Activated CD8-positive, alpha-beta memory T cell treated with anti-CD3 and anti-CD28 coated beads for 1 hour (primary cell): Measurements from ENCODE around the gene KYAT1.

ENCODE experiments used
- DNase-seq, 2 donors: peaks; one replicate each; pipeline ENCODE4 v3.0.0-alpha.2; 2020; ENCODE audit warnings: low read depth in 1 of 2; ENCODE audit errors: extremely low read depth in 1 of 2

The KYAT1 gene

GRCh38 chr9:128881884-128882676 lies at the start of gene KYAT1, which contains the start of gene LRRC8A:
Gene KYAT1 (minus strand): TSS chr9:128881950. CDS start chr9:128845405, 36,545 bp downstream.
Gene LRRC8A (plus strand): TSS chr9:128882133. CDS start chr9:128907165, 25,032 bp downstream.
- DNase-seq: peak; percentile 94 to 98

GRCh38 chr9:128929560-128929959 lies 47.8 kb upstream of the KYAT1 start:
- no peak for DNase-seq

DNA sequence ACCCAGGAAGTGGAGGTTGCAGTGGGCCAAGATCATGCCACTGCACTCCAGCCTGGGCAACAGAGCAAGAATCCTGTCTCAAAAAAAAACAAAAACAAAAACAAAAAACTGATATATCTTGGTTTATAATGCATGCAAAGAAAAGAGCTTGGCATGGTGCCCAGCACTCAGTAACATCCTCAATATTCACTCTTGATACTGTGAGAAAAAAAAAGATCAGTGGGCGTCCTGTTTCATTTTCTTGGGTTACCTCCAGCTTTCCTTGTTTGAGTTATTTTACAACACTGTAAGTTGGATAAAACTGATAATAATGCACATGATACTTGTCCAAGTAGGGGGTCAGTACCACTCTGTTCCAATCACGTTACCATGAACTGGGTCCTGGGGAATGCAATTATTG lies 46.9 kb upstream of the KYAT1 start:
- DNase-seq: no peak

DNA sequence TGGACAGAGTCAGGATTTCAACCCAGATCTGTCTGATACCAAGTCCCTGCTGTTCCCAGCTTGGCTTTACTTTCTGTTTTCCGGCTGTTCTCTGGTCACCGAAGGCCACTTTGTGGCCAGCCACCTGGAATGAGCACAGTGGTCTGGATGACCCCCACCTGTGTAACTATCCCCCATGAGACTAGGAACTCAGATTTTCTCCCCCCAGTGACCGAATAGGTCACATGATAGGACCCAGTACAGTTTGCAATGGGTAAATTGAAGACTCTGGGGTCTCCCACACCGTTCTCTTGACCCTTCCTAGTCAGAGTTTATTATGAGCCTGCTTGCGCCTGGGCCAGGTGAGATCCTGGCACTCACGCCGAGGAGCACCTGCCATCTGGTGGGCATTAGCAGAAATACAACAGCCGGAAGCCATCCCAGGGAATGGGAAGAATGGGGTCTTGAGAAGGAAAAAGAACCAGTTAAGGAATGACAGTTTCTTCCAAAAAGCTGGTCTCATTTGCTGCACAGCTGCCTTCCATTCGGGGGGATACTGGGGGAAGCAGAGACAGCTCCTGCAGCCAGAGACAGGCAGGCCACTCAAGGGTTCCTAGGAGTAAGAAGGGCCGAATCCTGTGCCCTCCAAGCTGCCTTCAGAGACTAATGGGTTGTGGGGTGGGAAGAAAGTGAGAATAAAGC lies 46.1 kb upstream of the KYAT1 start:
- peak in 1 of 2 donors; percentile 35 for DNase-seq

DNA sequence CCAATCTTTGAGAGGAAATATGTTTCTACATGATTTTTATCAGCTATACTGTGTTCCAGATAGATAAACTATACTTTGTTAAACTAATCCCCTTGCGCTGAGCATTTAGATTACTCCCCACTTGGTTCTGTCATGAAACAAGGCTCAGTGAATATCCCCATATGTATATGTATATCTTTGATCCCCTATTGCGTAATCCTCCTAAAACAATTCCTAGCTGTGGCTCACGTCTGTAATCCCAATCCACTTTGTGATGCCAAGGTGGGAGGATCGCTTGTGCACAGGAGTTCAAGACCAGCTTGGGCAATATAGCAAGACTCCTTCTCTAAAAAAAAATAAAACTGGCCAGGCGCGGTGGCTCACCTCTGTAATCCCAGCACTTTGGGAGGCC lies 41.7 kb upstream of the KYAT1 start:
- DNase-seq: no peak

DNA sequence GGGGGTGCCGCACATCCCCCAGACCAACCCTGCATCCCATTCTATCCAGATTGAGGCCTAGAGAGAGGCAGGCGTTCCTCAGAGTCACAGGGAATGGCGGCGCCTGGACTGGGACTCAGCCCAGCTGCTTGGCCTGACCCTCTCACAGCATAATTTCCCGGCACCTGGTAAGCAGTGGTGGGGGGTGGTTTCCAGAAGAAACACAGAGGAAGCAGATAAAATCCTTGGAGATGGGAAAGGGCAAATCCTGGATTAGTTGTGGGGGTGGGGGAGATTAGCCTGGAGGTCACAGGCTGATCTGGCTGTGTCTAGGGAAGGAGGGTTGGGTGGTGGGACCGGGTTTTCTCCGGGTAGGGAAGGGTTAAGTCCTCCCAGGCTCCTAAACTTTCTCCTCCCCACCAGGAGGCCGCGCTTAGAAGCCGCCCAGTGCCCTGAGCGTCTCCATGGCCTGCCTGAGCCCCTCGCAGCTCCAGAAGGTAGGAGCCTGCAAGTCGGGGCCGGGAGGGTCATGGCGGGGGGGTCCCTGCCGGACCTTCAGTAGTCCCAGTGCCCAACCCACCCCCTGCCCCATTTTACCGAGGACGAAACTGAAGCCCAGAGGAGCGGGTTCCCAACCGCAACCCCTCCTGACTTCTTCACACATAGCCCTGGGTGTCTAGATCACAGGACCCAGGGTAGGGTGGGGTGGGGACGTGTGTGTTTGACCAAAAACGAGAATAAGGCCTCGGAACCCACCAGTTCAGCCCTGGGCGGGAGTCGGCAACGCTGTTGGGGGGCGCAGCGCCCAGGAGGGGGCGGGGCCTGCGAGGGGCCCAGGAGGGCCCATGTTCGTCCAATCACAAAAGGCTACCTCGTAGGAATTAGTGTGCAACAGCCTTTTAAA lies 40.4 kb upstream of the KYAT1 start:
- DNase-seq: no peak

- DNase-seq: no peak
These were observed 38.8 kb upstream of the KYAT1 start, which contains the start of gene PHYHD1 for GRCh38 chr9:128920381-128921058. Gene PHYHD1 (plus strand): TSS chr9:128920982. CDS start chr9:128922324, 1,342 bp downstream.

DNA sequence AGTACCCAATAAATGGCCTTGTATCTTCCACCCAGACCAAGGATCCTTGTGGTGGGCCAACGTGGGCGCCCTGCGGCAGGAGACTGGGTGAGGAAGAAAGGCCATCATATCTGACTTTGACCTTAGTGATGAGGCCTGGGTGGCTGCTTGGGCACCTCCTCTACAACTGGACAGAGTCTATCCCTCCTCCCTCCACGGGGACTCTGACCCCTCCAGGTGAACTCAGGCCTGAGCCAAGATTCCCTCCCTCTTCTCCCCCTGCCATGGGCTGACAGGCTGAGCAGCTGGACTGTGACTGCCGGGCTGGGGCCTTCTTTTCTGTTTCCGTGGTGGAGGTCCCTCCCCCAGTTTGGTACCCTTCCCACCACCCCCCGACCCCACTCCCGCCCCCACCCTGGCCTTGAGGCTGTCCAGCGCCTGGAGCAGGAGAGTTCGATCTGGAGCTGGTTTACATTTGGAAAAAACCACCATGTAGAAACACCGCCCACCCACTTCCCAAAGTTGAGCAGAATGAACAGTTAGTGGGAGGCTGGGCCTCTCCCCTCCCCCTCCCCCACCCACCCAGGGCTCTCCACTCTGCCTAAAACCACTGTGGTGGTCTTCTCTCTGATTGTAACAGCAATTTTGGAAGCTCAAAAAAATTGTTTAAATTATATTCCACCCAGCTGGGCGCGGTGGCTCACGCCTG lies 37.8 kb upstream of the KYAT1 start:
- DNase-seq: no peak

DNA sequence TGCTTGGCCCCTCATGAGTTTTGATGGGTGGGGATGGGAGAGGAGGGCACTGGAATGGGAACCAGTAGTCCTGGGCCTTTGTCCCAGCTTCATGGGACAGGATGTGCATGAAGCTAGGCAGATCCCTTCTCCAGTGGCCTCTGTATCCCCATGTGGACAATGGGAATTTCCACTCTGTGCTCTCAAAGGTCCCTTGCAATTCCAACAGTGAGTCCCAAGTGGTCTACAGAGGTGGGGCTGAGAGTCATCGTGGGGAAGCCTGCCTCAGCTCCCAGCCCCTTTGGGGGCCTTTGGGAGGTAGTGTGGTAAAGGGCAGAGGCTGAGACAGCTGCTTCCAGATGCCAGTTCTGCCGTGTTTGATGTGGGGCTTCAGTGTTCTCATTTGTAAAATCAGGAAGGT lies 37.2 kb upstream of the KYAT1 start:
- DNase-seq: no peak

DNA sequence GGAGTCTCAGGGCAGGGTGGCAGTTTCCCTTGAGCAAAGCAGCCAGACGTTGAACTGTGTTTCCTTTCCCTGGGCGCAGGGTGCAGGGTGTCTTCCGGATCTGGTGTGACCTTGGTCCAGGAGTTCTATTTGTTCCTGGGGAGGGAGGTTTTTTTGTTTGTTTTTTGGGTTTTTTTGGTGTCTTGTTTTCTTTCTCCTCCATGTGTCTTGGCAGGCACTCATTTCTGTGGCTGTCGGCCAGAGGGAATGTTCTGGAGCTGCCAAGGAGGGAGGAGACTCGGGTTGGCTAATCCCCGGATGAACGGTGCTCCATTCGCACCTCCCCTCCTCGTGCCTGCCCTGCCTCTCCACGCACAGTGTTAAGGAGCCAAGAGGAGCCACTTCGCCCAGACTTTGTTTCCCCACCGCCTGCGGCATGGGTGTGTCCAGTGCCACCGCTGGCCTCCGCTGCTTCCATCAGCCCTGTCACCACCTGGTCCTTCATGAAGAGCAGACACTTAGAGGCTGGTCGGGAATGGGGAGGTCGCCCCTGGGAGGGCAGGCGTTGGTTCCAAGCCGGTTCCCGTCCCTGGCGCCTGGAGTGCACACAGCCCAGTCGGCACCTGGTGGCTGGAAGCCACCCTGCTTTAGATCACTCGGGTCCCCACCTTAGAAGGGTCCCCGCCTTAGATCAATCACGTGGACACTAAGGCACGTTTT lies 35.5 kb upstream of the KYAT1 start:
- DNase-seq: no peak

DNA sequence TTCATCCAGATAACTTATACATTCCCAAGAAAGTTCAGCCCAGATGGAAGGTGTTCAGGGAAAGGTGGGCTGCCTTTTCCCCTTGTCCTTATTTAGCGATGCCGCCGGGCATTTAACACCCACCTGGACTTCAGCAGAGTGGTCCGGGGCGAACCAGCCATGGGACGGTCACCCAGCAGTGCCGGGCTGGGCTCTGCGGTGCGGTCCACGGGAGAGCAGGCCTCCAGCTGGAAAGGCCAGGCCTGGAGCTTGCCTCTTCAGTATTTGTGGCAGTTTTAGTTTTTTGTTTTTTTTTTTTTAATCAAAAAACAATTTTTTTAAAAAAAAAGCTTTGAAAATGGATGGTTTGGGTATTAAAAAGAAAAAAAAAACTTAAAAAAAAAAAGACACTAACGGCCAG lies 35.0 kb upstream of the KYAT1 start:
- no peak for DNase-seq

GRCh38 chr9:128916204-128916603 lies 34.5 kb upstream of the KYAT1 start:
- DNase-seq: no peak

DNA sequence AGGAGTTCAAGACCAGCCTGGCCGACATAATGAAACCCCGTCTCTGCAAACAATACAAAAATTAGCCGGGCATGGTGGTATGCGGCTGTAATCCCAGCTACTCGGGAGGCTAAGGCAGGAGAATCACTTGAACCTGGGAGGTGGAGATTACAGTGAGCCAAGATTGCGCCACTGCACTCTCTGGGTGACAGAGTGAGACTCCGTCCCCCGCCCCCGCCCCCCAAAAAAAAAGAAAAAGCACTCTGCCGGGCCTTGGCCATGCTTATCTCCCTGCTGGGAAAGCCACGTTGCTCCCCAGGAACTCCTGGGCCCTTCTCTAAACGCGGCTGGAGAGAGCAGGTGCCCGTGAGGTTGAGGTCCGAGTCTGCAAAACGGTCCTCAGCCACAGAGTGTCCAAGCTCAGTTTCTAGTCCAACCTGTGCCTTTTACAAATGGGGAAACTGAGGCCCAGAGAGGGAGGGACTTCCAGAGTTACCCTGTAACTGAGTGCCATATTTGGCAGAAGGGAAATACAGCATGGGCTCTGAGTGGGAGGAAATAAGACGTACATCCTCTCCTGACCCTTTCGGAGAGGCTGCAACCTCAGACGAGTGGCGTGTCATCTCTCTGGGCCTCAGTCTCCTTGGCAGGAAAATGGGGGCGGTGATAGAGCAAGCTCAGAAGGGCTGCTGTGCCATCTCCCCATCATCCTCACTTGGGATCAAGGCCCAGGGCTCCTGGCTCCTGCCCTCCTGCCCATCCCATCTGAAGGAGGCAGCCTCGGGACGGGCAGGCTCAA lies 32.4 kb upstream of the KYAT1 start:
- no peak for DNase-seq

DNA sequence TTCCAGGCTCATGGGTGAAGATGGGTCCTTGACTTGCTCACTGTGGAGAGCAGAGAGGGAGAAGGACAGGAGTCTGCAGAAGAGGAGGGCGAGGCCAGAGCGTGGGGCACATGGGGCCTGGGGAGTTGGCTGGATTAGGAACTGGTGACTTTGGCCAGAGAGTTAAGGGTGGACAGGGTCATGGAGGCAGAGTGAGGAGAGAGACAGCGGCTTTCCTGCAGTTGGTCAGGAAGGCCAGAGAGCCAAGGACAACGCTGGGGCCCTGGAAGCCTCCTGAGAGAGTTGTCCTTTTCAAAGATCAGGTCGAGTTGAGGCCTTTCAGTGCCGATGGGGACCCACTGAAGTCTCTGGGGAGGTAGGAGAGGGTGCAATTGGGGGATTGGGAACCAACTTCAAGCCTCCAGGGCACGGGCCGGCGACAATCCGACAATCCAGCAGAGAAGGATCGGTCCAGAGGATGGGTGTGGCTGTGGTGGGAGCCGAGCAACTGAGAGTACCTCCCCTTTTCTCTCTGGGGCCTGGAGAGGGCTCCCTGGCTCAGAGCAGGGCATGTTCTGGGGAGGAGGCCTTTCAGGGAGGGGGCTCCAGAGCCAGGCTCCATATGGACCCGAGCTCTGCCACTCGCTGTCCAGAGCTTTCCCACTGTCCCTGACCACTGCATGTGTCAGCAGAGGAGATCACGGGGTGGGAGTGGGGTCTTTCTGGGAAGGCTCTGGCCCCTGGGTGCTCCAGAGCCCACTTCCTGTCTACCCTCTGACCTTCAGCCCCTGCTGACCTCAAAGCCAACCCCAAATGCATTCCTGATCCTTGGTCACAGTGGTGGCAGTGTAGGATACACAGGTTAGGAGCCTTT lies 31.5 kb upstream of the KYAT1 start:
- no peak for DNase-seq

- DNase-seq: no peak
These were observed 30.6 kb upstream of the KYAT1 start for GRCh38 chr9:128912270-128912853.

- DNase-seq: no peak
These were observed 29.8 kb upstream of the KYAT1 start for GRCh38 chr9:128911529-128912035.

GRCh38 chr9:128910906-128911305 lies 29.2 kb upstream of the KYAT1 start:
- no peak for DNase-seq
